GM12864 (cell line): Measurements from ENCODE around the gene TMEM239.

ENCODE experiments used
- DNase-seq: peaks from one replicate; pipeline ENCODE4 v3.0.0-alpha.2; 2011; ENCODE audit warnings: low read depth
- H3K4me3 ChIP-seq: 2 replicates; pipeline ENCODE4 v1.5.1; 2011; ENCODE audit warnings: mild to moderate bottlenecking, low read depth, low read length, control low read depth
- CTCF ChIP-seq: IDR thresholded peaks from 2 replicates; pipeline ENCODE4 v1.5.1; 2011; ENCODE audit warnings: low read depth, mild to moderate bottlenecking, moderate library complexity, low read length, control low read depth, inconsistent platforms; ENCODE audit errors: missing control alignments

TMEM239 gene

GRCh38 chr20:2866236-2866635, 50.1 kb downstream of the TMEM239 start:
- no peak overlapping the region for H3K4me3 ChIP-seq
- DNase-seq, result no peak
- TF ChIP-seq CTCF, result no peak

- TF ChIP-seq CTCF, result no peak
- H3K4me3 ChIP-seq, result no peak overlapping the region
- DNase-seq, result no peak
These were observed 51.1 kb downstream of the TMEM239 start for GRCh38 chr20:2867081-2867864.
